ENCODE measurements around the gene ETNK2. TPM values are rescaled to one million over a fixed set of nuclear protein-coding genes. Genes with fewer than 3 reads are reported as not detected.

ETNK2 gene
- polyA plus RNA-seq, 2 of the 4 experiments (the other 2 are of a cell fraction) = 3.4 to 5.2 TPM

DNA sequence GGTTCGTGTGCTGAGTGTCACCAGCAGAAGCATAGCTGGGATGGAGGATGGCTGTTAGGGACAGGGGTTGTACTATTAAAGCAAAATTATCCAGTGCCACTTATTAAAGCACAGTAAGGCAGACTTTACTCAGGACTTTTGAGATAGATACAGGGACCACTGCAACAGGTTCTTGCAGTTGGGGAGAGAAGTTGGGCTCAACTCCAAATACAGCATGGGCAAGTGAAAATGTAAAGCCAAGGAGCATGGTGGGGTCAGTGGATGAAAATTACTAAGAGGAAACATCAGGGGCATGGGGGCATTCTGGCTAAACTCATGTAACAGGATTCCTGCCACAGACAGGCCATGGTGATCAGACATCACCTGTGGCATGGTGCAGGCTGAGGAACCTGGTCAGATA is 29.3 kb upstream of the ETNK2 start:
- FAIRE-seq (no peak), ATAC-seq (no peak), DNase-seq (ENCODE audit: low read depth in 1 of 2, low spot score in 1 of 2) (no peak)
- Histone ChIP-seq H3K4me2 (no peak overlapping the region), H3K4me1 (no peaks in the 10 kb centered on the region), H3K9me3 (no peaks in the 10 kb centered on the region), H3K4me3 (no peak overlapping the region), H3K27ac (no peak overlapping the region)
- CTCF ChIA-PET = interaction anchor here (1.1 to 3.9 kb wide), 4 partner anchors 10 to 181 kb away, joined by 3 to 29 read pairs (median 6); no protein-coding TSS in a partner anchor
- POLR2A ChIA-PET = no interaction called here
- 0% methylated on average over 1 of the region's 1 CpG for WGBS (ENCODE audit: missing lambda C conversion rate)
- TF ChIP-seq, protein P1, sequence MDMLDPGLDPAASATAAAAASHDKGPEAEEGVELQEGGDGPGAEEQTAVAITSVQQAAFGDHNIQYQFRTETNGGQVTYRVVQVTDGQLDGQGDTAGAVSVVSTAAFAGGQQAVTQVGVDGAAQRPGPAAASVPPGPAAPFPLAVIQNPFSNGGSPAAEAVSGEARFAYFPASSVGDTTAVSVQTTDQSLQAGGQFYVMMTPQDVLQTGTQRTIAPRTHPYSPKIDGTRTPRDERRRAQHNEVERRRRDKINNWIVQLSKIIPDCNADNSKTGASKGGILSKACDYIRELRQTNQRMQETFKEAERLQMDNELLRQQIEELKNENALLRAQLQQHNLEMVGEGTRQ (IDR thresholded peaks at IDR 0.05) = no peak
- TF ChIP-seq, protein P2, sequence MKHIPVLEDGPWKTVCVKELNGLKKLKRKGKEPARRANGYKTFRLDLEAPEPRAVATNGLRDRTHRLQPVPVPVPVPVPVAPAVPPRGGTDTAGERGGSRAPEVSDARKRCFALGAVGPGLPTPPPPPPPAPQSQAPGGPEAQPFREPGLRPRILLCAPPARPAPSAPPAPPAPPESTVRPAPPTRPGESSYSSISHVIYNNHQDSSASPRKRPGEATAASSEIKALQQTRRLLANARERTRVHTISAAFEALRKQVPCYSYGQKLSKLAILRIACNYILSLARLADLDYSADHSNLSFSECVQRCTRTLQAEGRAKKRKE (CRISPR knock-in tag; IDR thresholded peaks at IDR 0.05; ENCODE audit: low read depth) = no peak
- TF ChIP-seq HDAC2 (IDR thresholded peaks at IDR 0.05) = no peak
- no peak for TF ChIP-seq PHF8 (IDR thresholded peaks at IDR 0.05; ENCODE audit: borderline replicate concordance, low read depth)
- no peak for TF ChIP-seq POLR2AphosphoS2 (conservative IDR thresholded peaks at IDR 0.05; ENCODE audit: low read length)
- TF ChIP-seq KDM1A (IDR thresholded peaks at IDR 0.05; ENCODE audit: low read depth) = no peak
- no peak for TF ChIP-seq TP53 (CRISPR knock-in tag; IDR thresholded peaks at IDR 0.05)
- no peak for TF ChIP-seq RFX5 (IDR thresholded peaks at IDR 0.05)
- no peak for TF ChIP-seq RARB (CRISPR knock-in tag; IDR thresholded peaks at IDR 0.05)
- TF ChIP-seq, protein P3, sequence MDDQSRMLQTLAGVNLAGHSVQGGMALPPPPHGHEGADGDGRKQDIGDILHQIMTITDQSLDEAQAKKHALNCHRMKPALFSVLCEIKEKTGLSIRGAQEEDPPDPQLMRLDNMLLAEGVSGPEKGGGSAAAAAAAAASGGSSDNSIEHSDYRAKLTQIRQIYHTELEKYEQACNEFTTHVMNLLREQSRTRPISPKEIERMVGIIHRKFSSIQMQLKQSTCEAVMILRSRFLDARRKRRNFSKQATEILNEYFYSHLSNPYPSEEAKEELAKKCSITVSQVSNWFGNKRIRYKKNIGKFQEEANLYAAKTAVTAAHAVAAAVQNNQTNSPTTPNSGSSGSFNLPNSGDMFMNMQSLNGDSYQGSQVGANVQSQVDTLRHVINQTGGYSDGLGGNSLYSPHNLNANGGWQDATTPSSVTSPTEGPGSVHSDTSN (IDR thresholded peaks at IDR 0.05) = no peak
- no peak for TF ChIP-seq CEBPB (IDR thresholded peaks at IDR 0.05)
- TF ChIP-seq TFCP2L1 (CRISPR knock-in tag; IDR thresholded peaks at IDR 0.05) = no peak
- no peak for TF ChIP-seq ZNF302 (CRISPR knock-in tag; IDR thresholded peaks at IDR 0.05)
- TF ChIP-seq GATA3 (IDR thresholded peaks at IDR 0.05; ENCODE audit: borderline replicate concordance) = no peak
- TF ChIP-seq NR3C1 (IDR thresholded peaks at IDR 0.05) = no peak
- no peak for TF ChIP-seq NPAS2 (CRISPR knock-in tag; IDR thresholded peaks at IDR 0.05; ENCODE audit: borderline replicate concordance)

DNA sequence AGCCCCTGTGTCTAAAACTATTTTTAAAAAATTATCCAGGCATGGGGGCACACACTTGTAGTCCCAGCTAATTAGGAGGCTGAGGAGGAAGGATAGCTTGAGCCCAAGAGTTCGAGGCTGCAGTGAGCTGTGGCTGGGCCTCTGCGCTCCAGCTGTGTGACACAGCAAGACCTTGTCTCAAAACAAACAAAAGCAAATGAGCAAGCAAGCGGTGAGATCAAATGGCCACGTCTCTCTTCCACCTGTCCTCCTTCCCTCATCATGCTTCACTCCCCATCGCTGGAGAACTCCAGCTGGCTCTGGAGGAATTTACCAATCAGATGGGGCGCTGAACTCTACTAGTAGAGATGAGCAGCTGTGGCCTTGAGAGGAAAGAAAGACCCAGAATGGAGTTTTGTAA is 28.3 kb upstream of the ETNK2 start:
- no peak overlapping the region for H3K4me2 ChIP-seq
- DNase-seq (ENCODE audit: low read depth in 1 of 2, low spot score in 1 of 2) (no peak), FAIRE-seq (no peak), ATAC-seq (no peak)
- WGBS (ENCODE audit: missing lambda C conversion rate) = 43% methylated on average over 6 of the region's 6 CpGs
- no peak overlapping the region for H3K27ac ChIP-seq
- CTCF ChIA-PET = interaction anchor here (1.1 to 3.9 kb wide), 6 partner anchors 9 to 182 kb away, joined by 3 to 29 read pairs (median 4); no protein-coding TSS in a partner anchor
- POLR2A ChIA-PET = interaction anchor here (0.6 kb wide), 1 partner anchor 235 kb away, joined by 3 read pairs; no protein-coding TSS in a partner anchor
- TF ChIP-seq, protein P4, sequence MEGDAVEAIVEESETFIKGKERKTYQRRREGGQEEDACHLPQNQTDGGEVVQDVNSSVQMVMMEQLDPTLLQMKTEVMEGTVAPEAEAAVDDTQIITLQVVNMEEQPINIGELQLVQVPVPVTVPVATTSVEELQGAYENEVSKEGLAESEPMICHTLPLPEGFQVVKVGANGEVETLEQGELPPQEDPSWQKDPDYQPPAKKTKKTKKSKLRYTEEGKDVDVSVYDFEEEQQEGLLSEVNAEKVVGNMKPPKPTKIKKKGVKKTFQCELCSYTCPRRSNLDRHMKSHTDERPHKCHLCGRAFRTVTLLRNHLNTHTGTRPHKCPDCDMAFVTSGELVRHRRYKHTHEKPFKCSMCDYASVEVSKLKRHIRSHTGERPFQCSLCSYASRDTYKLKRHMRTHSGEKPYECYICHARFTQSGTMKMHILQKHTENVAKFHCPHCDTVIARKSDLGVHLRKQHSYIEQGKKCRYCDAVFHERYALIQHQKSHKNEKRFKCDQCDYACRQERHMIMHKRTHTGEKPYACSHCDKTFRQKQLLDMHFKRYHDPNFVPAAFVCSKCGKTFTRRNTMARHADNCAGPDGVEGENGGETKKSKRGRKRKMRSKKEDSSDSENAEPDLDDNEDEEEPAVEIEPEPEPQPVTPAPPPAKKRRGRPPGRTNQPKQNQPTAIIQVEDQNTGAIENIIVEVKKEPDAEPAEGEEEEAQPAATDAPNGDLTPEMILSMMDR (IDR thresholded peaks at IDR 0.05) = no peak
- TF ChIP-seq MYC (IDR thresholded peaks at IDR 0.05; ENCODE audit: borderline replicate concordance, low read length) (no peak), KDM5A (IDR thresholded peaks at IDR 0.05) (no peak), NPAS2 (CRISPR knock-in tag; IDR thresholded peaks at IDR 0.05; ENCODE audit: borderline replicate concordance) (no peak), ZNF302 (CRISPR knock-in tag; IDR thresholded peaks at IDR 0.05) (no peak), PHF8 (IDR thresholded peaks at IDR 0.05; ENCODE audit: borderline replicate concordance, low read depth) (no peak), GATA3 (IDR thresholded peaks at IDR 0.05; ENCODE audit: borderline replicate concordance) (no peak)
- no peaks in the 10 kb centered on the region for H3K4me1 ChIP-seq
- no peaks in the 10 kb centered on the region for H3K9me3 ChIP-seq
- no peak overlapping the region for H3K4me3 ChIP-seq

All from A549 (cell line).